GM18507 (cell line): ENCODE results near the gene OR10A4.
"Not testable (repeated sequence)": the region's sequence is repeated elsewhere in the genome, so short reads cannot be mapped to it uniquely, and the experiment has no call there.

ENCODE experiments used
- DNase-seq: peaks from one replicate; pipeline ENCODE4 v3.0.0; 2011; ENCODE audit warnings: low read depth; ENCODE audit not compliant: insufficient read length; ENCODE audit errors: extremely low spot score
- FAIRE-seq: peaks from 2 replicates; lab custom pipeline; 2011; peaks lifted over from hg19 to GRCh38; lab: Jason Lieb, UNC

The OR10A4 gene

DNA sequence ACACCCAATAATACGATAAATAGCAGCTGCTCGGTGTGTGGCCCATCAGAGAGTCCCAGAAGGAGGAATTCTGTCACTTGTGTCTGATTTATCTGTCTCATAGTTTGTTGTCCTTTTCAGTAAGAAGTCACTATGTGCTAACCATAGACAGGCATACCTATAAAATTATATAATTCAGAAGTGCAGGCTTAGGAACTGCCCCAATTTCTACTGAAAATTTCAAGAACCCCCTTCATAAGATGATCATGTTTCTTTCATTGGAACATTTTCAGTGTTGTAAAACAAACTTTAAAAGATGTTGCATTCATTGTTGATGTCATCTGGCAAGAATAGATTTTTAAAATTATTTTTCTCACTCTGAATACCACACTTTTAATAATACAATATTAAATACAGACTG lies 16.0 kb downstream of the OR10A4 start, which contains the start of gene OR2D2:
OR2D2 (minus strand) TSS at position 101 of the 400 bp plus-strand sequence; CDS start at position 101, 0 bp downstream.
- FAIRE-seq, result no peak
- DNase-seq, result no peak

DNA sequence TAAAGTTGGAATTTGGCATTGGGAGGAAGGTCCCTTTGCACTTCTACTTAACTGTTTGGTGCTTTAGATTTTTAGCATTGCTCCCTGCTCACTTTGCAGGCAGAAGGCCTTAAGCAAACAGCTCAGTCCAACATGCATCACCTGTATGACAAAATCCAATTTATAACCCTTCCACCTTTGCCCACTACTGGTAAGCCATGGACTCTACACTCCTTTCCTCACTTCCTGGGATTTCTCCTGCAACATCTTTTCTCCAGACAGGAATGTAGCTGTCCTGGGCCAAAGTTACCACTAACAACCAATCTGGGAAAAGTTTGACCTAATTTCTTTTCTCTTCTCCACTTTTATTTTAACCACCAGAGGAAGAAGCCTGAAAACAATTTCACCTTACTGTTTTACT lies 17.7 kb downstream of the OR10A4 start:
- no peak for FAIRE-seq
- no peak for DNase-seq

DNA sequence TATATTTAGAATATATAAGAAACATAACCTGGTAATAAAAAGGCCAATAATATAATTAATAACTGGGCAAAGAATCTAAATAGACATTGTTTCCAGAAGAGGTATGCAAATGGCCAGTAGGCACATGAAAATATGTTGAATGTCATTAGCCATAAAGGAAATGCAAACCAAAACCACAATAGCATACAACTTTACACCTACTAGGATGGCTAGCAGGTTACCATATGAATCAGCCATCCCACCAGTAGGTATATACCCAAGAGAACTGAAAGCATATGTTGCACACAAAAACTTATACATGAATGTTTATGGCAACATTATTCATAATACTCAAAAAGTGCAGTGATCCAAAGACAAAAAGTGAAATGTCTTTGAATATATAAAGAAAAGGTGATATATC lies 18.6 kb downstream of the OR10A4 start:
- DNase-seq, result no peak
- FAIRE-seq, result peak; percentile 73

DNA sequence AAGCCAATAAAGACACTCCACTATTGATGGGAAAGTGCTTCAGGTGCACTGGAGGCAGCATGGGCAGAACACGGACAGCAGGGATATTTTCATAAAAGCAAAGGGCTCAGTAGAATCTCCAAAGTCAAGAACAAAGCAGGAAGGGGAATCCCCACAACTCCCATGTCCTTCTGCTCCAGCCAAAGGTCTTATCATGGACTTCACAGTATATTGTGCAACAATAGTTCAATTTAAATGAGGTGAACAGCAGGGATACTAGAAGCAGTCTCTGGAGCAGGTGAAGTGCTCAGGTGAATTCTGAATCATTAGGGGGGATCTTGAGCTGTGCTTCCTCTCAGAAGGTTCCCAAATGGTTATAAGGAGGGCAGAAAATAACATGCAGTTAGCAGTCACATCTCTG lies 22.5 kb downstream of the OR10A4 start:
- no peak for FAIRE-seq
- DNase-seq, result no peak

DNA sequence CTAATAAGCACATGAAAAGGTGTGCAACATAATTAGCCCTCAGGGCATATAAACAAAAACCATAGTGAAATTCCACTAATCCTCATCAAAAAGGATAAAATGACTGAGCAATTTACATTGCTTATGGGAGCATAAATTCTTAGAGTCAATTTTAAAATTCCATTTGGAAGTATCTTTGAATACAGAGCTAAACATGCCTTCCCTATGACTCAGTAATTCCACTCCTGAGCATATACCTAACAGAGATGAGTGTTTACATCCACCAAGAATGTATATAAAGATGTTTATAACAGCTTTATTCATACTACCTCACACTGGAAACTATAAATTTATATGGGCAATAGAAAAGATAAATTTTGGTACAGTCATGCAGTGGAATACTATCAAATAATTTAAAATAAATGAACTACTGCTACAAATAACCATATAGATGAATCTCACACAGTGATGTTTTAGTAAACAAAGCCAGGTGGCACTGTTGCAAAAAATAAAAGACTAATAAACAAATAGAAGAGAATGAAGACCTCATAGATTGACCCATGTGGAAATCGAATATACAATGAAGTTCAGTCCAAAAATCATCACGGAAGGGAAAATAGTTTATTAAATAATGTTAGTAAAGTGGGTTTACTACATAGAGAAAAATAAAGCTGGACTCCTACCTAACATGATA lies 24.0 kb downstream of the OR10A4 start:
- DNase-seq (no peak), FAIRE-seq (no peak)

DNA sequence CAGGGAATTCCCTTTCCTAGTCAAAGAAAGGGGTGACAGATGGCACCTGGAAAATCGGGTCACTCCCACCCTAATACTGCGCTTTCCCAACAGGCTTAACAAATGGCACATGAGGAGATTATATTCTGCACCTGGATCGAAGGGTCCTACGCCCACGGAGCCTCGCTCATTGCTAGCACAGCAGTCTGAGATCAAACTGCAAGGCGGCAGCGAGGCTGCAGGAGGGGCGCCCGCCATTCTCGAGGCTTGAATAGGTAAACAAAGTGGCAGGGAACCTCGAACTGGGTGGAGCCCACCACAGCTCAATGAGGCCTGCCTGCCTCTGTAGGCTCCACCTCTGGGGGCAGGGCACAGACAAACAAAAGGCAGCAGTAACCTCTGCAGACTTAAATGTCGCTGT lies 28.4 kb downstream of the OR10A4 start:
- FAIRE-seq, DNase-seq: not testable (repeated sequence)

DNA sequence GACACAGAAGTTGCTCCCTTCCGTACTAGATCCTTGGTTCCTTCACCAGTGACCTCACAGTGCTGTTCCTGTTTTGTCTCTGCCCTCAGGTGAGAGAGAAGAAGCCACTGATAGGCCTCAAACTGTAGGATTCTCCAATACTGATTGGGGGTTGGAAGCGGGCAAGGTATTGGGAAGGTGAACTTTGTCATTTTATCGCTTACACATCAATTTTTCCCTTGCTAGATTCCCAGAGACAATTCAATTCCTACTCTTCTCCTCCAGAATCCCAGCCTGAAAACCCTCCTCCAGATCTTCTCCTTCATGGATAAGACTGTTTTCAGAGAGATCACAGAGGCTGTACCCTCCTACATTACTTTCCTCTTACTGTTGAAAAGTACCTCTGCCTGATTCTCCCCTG lies 35.0 kb downstream of the OR10A4 start:
- FAIRE-seq (no peak), DNase-seq (no peak)

DNA sequence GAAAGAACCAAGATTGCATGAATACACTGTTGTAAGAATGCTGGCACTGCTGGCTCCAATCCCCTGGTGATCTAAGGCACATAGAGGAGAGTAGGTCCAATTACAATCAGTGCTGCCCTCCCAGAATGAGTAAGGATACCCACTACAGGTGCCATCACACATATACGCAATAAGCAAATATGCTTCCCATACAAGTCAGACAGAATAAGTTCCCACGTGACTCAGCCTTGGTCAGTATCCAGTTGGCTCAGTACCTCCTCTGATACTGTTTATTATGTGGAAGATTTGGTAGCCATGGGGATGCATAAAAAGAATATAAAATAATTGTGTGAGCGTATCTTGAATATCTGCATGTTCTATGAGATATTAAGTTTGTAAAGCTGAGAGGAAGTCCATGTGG lies 35.5 kb downstream of the OR10A4 start:
- no peak for FAIRE-seq

DNA sequence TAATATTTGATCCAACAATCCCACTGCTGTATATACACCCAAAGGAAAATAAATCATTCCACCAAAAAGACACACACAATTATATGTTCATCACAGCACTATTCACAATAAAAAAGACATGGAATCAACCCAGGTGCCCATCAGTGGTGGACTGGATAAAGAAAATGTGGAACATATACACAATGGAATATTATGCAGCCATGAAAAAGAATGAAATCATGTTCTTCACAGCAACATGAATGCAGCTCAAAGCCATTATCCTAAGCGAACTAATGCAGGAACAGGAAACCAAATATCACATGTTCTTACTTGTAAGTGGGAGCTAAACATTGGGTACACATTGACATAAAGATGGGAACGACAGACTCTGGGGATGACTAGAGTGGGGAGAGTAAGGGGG lies 43.3 kb downstream of the OR10A4 start:
- FAIRE-seq (no peak), DNase-seq (no peak)

More for the DNA sequence above, 35.5 kb downstream of the OR10A4 start:
- DNase-seq, result no peak

DNA sequence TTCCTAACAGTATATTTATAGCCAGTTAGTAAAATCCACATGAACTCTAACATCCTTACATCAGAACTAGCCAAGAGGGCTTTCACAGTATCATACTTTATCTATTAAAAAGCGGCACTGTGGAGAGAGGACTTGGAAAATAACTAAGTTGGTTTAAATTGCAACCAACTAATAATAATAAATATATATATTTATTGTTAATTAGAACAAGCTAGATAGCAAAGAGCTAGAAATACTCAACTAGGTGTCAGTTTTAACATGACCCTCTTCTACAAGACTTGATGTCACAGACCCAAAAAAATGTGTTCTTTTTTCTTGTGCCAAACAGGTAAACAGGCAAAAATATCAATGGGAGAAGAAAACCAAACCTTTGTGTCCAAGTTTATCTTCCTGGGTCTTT lies 44.3 kb downstream of the OR10A4 start, which contains the start of gene OR2D3:
OR2D3 (plus strand) TSS at position 301 of the 400 bp plus-strand sequence; CDS start at position 301, 0 bp downstream.
- DNase-seq (no peak), FAIRE-seq (no peak)

DNA sequence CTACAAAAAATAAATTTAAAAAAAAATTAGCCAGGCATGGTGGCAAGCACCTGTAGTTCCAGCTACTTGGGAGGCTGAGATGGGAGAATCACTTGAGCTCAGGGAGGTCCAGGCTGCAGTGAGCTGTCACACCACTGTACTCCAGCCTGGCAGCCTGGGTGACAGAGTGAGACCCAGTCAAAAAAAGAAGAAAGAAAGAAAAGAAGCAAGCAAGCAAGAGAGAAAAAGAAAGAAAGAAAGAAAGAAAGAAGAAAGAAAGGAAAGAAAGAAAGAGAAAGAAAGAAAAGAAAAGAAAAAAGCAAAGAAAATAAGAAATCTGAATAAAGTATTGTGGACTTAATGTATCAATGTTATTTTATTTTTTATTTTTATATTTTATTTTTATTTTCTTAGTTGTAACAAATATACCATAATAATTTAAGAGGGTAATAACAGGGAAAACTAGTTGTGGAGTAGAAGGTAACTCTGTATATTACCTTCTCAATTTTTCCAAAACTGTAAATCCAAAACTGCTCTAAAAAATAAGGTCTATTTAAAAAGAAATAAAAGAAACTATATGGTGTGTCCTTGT lies 48.7 kb downstream of the OR10A4 start:
- FAIRE-seq (no peak), DNase-seq (no peak)

DNA sequence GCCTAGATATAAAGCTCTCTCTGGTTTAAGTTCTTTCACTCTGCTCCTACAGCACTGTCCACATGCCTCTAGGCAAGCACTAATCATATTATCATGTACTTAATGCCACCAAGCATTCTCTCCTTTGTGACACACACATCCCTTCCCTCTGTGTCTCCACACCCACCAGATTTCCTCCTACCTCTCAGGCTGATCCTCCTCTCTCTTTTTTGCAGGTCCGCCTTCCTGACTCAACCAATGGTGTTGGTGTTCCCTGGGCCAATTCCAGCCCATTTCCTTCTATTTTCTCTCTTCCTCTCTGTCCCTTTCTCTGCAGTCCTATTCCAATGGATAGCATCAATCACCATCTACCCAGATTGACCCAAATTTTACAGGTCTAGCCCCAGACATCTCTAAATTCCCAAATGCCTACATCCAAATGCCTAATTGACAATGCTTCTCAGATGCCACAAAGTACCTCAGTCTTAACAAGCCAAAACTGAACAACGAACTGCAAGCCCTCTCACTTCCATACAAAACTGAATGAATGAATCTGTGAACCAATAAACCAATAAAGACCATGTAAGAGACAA lies 49.3 kb downstream of the OR10A4 start:
- DNase-seq (no peak), FAIRE-seq (no peak)

DNA sequence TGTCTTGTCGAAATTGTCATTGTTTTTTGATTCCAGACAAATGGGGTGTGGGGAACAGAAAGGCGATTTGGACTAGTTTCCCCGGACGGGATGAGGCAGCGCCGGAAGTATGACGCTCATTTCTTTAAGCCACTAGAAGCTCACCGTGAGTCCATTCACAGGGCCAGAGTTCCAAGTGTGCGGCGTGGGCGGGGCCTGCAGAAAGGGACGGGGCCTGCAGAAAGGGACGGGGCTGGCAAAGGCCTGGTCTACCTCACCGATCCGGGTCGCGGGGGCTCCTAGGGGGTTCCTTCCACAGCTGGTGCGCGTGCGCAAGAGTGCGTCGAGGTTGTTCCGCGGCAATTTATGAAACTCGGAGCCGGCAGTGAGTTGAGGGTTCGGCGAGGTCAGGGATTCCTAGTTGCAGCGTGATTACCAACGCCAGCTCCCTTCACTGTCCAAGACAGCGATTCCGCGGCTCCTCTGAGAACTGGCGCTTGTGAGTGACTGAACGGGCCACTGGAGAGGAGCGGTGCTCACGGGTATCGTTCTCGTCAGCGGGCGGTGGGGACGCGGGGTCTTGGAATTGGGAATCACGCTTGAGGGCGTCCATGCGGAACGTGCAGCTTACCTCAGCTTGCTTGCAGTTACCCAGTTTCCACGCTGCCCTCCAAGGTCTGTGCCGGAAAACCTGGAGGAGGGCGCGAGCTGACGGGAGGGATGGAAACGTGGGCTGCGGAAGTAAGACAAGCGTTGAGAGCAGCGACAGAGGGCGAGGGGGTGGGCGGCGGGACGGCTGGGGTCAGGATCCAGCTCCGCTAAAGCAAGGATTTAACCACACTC lies 50.0 kb downstream of the OR10A4 start, which contains the start of gene ZNF215:
ZNF215 (plus strand) TSS at position 219 of the 822 bp plus-strand sequence. CDS start 5,847 bp downstream, outside the sequence.
- FAIRE-seq (peak; percentile 90), DNase-seq (peak; percentile 40)

DNA sequence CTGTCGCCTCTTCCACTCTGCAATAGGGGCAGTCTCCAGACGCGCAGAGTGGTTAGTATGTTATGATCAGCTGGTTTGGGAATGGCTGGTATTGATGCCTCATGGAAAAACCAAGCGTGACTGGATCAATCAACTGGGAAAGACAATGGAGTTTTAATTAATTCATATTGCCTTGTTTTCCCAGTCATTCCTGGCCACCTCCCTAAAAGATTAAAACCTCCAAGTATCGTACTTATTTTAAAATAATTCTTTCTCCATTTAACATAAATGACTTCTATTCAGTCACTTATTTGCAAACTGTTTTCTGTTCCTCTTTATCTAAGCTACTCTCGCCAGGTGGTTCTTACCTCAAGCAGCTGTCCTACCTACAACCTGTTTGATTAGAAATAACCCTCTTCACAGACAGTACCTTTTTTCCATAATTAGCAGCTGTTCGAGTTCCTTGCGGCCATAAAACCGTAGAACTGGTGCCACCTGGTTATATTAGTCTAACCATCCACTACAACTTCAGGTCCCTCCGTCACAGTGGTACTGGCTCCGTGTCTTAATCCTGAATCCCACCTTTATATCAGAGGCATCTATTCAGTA lies 50.7 kb downstream of the OR10A4 start:
- FAIRE-seq, result peak; percentile 78
- no peak for DNase-seq
